Activated CD8-positive, alpha-beta memory T cell treated with anti-CD3 and anti-CD28 coated beads, Interleukin-2, amount 50 U/mL, for 1 hour (primary cell): ENCODE measurements around the gene NDUFA11.
"Not testable (repeated sequence)": the region's sequence is repeated elsewhere in the genome, so short reads cannot be mapped to it uniquely, and the experiment has no call there.

Experiments used
- DNase-seq: peaks from one replicate; pipeline ENCODE4 v3.0.0-alpha.2; 2020; ENCODE audit errors: extremely low read depth

The NDUFA11 gene

DNA sequence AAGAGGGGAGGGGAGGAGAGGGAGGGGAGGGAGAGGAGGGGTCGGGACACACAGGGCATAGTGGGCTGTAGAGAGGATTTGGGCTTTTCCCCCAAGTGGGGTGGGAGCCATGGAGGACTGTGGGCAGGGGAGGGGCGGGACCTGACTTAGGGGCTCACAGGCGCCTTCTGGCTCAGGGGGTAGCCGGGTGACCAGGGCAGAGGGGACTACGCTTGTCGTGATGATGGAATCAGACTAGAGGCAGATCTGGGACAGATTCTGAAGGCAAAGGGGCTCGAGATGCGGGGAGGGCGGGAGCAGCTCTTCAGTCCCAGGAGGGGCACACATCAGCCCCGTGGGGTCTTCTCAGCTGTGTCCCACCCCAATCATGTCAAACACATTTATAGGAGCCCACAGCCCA, 13.5 kb downstream of the NDUFA11 start:
- DNase-seq, result no peak

- DNase-seq, result no peak
These were observed 14.2 kb downstream of the NDUFA11 start for GRCh38 chr19:5889288-5889971.

GRCh38 chr19:5884065-5884811, 19.4 kb downstream of the NDUFA11 start:
- DNase-seq, result not testable (repeated sequence)

GRCh38 chr19:5883157-5883873, 20.3 kb downstream of the NDUFA11 start:
- DNase-seq, result not testable (repeated sequence)

- no peak for DNase-seq
These were observed 21.1 kb downstream of the NDUFA11 start for GRCh38 chr19:5882421-5882968.

- no peak for DNase-seq
These were observed 21.9 kb downstream of the NDUFA11 start for GRCh38 chr19:5881543-5882299.

DNA sequence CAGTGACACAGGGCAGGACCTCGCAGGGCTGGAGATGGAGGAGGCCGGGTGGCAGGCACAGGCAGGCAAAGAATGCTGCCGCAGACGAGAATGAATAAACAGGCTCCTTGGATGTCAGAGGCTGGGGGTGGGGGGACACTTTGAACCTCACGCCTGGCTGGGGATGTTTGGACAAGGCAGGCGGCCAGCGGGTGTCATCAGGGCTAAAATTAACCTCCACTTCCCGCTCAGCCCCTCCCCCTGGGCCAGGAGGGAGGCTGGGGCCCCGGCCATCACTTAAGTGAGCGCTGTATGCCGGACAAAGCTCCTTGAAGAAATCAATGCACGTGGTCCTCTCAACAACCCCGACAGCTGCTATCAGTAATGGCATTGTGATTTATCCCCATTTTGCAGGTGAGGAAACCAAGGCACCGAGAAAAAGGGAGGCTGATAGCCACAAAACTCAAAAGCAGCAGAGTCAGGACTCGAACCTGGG, 22.9 kb downstream of the NDUFA11 start:
- no peak for DNase-seq

DNA sequence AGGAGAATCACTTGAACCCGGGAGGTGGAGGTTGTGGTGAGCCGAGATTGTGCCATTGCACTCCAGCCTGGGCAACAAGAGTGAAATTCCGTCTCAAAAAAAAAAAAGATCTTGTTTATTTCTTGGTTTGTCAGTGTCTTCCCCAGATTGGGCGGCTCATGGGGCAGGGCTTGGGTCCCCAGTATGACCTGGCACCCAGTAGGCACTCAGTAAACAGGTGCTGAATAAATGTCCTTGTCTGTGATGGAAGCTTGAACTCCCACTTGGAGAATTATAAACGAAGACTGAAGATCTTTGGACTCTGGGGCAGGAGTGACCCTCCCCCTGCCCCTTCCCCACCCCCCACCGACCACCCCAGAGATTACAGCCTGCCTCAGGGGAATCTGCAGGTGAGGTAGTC, 23.4 kb downstream of the NDUFA11 start:
- DNase-seq, result no peak

GRCh38 chr19:5877882-5878281, 25.7 kb downstream of the NDUFA11 start:
- no peak for DNase-seq

- no peak for DNase-seq
These were observed 26.2 kb downstream of the NDUFA11 start for GRCh38 chr19:5877427-5877826.

DNA sequence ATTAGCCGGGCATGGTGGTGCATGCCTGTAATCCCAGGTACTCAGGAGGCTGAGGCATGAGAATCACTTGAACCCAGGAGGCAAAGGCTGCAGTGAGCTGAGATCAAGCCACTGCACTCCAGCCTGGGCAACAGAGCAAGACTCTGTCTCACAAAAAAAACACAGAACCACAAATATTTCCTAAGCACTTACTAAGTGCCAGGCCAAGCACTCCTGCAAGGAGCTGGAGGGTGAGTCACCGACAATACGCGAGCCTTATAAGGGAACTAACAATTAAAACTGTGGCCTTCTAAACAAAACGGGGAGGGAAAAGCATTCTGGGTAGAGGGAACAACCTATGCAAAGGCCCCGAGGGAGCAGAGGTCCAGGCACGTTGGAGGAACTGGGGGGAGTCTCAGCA, 29.1 kb downstream of the NDUFA11 start:
- DNase-seq, result not testable (repeated sequence)

GRCh38 chr19:5873617-5874199, 29.9 kb downstream of the NDUFA11 start:
- DNase-seq, result no peak

DNA sequence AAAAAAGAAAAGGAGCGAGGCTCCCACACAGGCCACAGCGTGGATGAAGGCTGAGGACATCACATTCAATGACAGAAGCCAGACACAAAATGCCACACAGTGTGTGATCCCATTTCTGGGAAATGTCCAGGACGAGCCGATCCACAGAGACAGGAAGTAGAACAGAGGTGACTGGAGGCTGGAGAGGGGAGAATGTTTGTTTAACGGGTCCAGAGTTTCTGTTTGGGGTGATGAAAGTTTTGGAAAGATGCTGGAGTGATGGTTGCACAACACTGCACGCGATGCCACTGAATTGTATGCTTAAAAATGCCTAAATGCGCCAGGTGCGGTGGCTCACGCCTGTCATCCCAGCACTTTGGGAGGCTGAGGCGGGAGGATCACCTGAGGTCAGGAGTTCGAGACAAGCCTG, 32.6 kb downstream of the NDUFA11 start:
- no peak for DNase-seq

GRCh38 chr19:5867201-5868136, 36.1 kb downstream of the NDUFA11 start:
- DNase-seq, result no peak

DNA sequence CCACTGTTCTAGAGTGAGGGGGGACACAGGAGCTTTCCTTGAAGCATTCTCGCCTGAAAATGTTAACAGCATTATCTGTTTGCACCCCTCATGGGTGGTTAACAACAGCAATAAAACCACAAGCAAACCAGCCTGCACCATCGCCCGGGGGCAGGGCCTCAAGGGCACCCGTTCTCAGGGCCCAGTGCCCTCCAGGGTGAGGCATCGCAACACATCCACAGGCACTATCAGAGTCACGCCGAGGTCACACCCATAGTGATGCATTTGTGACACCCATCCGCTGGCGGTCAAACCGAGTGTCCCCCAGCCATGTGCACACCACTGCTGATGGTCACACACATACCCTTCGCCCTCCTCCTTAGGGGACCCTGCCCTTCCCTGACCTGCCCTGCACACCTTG, 37.8 kb downstream of the NDUFA11 start:
- DNase-seq, result no peak

DNA sequence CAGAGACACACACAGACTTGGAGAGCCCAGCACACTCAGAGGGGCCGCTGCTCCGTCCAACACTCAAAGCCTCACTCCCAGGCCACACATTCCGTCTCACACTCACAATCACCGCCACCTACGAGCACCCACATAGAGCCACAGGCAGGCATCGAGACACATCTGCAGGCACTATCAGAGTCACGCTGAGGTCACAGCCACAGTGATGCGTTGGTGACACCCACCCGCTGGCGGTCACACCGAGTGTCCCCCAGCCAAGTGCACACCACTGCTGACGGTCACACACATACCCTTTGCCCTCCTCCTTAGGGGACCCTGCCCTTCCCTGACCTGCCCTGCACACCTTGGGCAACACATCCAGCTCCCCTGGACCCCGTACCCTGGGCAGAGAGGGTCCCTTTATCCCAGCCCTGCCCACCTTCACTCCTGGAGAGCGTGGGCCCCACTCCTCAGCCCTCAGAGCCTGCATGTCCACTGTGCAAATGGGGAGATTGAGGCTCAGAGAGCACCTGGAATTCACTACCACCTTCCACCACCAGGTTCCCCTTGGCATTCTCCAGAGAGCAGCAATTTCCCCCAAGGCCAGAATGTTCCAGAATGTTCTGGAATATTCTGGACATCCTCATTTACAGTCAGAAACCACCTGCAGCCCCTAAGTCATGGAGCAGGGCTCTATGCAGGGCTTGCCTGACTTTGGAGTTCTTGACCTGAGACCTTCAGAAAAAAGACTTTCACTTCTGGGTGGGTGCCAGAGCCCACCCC, 38.7 kb downstream of the NDUFA11 start:
- DNase-seq, result no peak

GRCh38 chr19:5864013-5864720, 39.4 kb downstream of the NDUFA11 start:
- no peak for DNase-seq

DNA sequence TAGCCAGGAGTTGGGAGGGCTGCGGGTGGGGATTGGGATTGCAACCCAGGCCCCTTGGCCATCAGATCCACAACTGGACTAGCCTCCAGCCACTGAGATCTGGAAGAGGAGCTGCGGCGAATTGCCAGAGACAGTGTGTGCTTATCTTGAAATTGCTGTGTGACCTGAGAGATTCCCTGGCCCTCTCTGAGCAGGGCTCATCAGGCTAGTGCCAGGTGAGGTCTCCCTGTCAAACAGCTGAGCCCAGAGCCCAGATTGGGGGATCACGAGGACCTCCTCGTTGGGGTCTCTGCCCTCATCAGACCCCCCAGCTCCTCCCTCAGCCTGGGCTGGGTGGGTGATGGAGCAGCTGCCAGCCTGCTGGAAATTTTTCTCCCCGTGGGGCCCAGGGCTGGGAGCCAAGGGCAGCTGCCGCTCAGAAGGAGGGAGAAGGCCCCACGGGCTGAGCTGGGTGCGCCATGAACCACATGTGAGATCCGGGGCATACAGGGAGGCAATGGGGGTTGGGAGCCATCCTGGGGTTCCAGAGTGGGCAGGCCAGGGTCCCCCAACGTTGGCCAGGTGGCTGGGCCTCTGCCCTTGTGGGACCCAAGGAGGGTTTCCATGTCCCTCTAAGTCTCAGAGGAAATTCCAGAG, 40.4 kb downstream of the NDUFA11 start:
- DNase-seq, result no peak
